ENCODE measurements around the gene ANKRD13C. TPM values are rescaled to one million over a fixed set of nuclear protein-coding genes. Genes with fewer than 3 reads are reported as not detected.

ANKRD13C gene
- total RNA-seq, 4 donors from 2014 or later = 37.0 to 42.9 (median 38.1) TPM

- H3K36me3 ChIP-seq = peaks cover 0 to 5% (median 0%) of the 10 kb centered on the region in 3 donors
- WGBS, 2 donors = 90 to 94% methylated on average over 3 of the region's 3 CpGs
- H3K27ac ChIP-seq = no peak overlapping the region
- no peaks in the 10 kb centered on the region for H3K9me3 ChIP-seq
- H3K4me3 ChIP-seq = no peak overlapping the region
- no peaks in the 10 kb centered on the region for H3K27me3 ChIP-seq
- no peak for DNase-seq (ENCODE audit: low spot score in 2 of 2)
- peaks cover 0 to 15% (median 0%) of the 10 kb centered on the region in 4 donors for H3K4me1 ChIP-seq
- no peak for TF ChIP-seq EP300 (IDR thresholded peaks at IDR 0.05)
- no peak for TF ChIP-seq POLR2A (IDR thresholded peaks at IDR 0.05)
- no peak for TF ChIP-seq CTCF (IDR thresholded peaks at IDR 0.05)
Observed at GRCh38 chr1:70317087-70317486, 37.4 kb downstream of the ANKRD13C start.

GRCh38 chr1:70315782-70316181 is 38.7 kb downstream of the ANKRD13C start:
- WGBS, 2 donors = 86 to 91% methylated on average over 1 of the region's 1 CpG

GRCh38 chr1:70314706-70315304 is 39.7 kb downstream of the ANKRD13C start:
- no peak overlapping the region for H3K27ac ChIP-seq
- H3K4me3 ChIP-seq = no peak overlapping the region
- TF ChIP-seq POLR2A (IDR thresholded peaks at IDR 0.05) = no peak
- no peak for TF ChIP-seq EP300 (IDR thresholded peaks at IDR 0.05)
- no peak for TF ChIP-seq CTCF (IDR thresholded peaks at IDR 0.05)
- H3K9me3 ChIP-seq = no peaks in the 10 kb centered on the region
- no peak for DNase-seq (ENCODE audit: low spot score in 2 of 2)
- H3K27me3 ChIP-seq = no peaks in the 10 kb centered on the region
- H3K36me3 ChIP-seq = peaks cover 0 to 5% (median 0%) of the 10 kb centered on the region in 3 donors
- WGBS, 2 donors = 70 to 84% methylated on average over 6 of the region's 6 CpGs
- peaks cover 0 to 15% (median 0%) of the 10 kb centered on the region in 4 donors for H3K4me1 ChIP-seq

More at GRCh38 chr1:70315782-70316181, 38.7 kb downstream of the ANKRD13C start:
- no peak for TF ChIP-seq POLR2A (IDR thresholded peaks at IDR 0.05)
- no peak for TF ChIP-seq EP300 (IDR thresholded peaks at IDR 0.05)
- no peak for TF ChIP-seq CTCF (IDR thresholded peaks at IDR 0.05)
- peaks cover 0 to 15% (median 0%) of the 10 kb centered on the region in 4 donors for H3K4me1 ChIP-seq
- H3K4me3 ChIP-seq = no peak overlapping the region
- no peak overlapping the region for H3K27ac ChIP-seq
- no peaks in the 10 kb centered on the region for H3K9me3 ChIP-seq
- DNase-seq (ENCODE audit: low spot score in 2 of 2) = no peak
- no peaks in the 10 kb centered on the region for H3K27me3 ChIP-seq
- H3K36me3 ChIP-seq = peaks cover 0 to 5% (median 0%) of the 10 kb centered on the region in 3 donors

- TF ChIP-seq EP300 (IDR thresholded peaks at IDR 0.05) = no peak
- TF ChIP-seq CTCF (IDR thresholded peaks at IDR 0.05) = no peak
- H3K9me3 ChIP-seq = no peaks in the 10 kb centered on the region
- no peak for DNase-seq (ENCODE audit: low spot score in 2 of 2)
- WGBS, 2 donors = 93 to 98% methylated on average over 3 of the region's 3 CpGs
- H3K4me3 ChIP-seq = no peak overlapping the region
- peaks cover 0 to 26% (median 0%) of the 10 kb centered on the region in 3 donors for H3K36me3 ChIP-seq
- H3K4me1 ChIP-seq = peaks cover 0 to 10% (median 0%) of the 10 kb centered on the region in 4 donors
- H3K27ac ChIP-seq = no peak overlapping the region
- no peaks in the 10 kb centered on the region for H3K27me3 ChIP-seq
Observed at GRCh38 chr1:70311369-70311768, 43.2 kb downstream of the ANKRD13C start.

- no peak for TF ChIP-seq EP300 (IDR thresholded peaks at IDR 0.05)
- no peak for TF ChIP-seq CTCF (IDR thresholded peaks at IDR 0.05)
- no peak for TF ChIP-seq POLR2A (IDR thresholded peaks at IDR 0.05)
- no peak overlapping the region for H3K4me3 ChIP-seq
- H3K36me3 ChIP-seq = peaks cover 0 to 58% (median 0%) of the 10 kb centered on the region in 3 donors
- H3K9me3 ChIP-seq = no peaks in the 10 kb centered on the region
- H3K27me3 ChIP-seq = no peaks in the 10 kb centered on the region
- no peak for DNase-seq (ENCODE audit: low spot score in 2 of 2)
- no peaks in the 10 kb centered on the region for H3K4me1 ChIP-seq
- H3K27ac ChIP-seq = no peak overlapping the region
Observed at GRCh38 chr1:70299472-70299871, 55.0 kb downstream of the ANKRD13C start.
